HEK293T (cell line): ENCODE data around the gene GRB7.

Source experiments
- CTCF ChIA-PET: fragments of 350-600 bp; formaldehyde crosslinking; extraction: SDS; loops from one replicate; lab custom pipeline; 2021; ENCODE audit warnings: antibody characterized with exemption, inconsistent platforms; lab: Yijun Ruan, JAX
- POLR2A ChIA-PET: fragments of 350-600 bp; formaldehyde crosslinking; extraction: SDS; loops from one replicate; lab custom pipeline; 2020; ENCODE audit warnings: antibody characterized with exemption, inconsistent platforms; lab: Yijun Ruan, JAX
- DNase-seq: peaks from one replicate; pipeline ENCODE4 v3.0.0; 2012; ENCODE audit warnings: mixed read lengths; ENCODE audit errors: extremely low spot score
- ARNT ChIP-seq: fragments of 450-650 bp; IDR thresholded peaks from 2 replicates; pipeline ENCODE4 v1.6.1; 2017; ENCODE audit warnings: mild to moderate bottlenecking
- BHLHE40 ChIP-seq: fragments of 450-650 bp; IDR thresholded peaks from 2 replicates; pipeline ENCODE4 v1.6.1; 2016; ENCODE audit warnings: mild to moderate bottlenecking, moderate library complexity, borderline replicate concordance
- CTBP1 ChIP-seq: fragments of 450-650 bp; IDR thresholded peaks from 2 replicates; pipeline ENCODE4 v1.6.1; 2016; ENCODE audit warnings: borderline replicate concordance
- ELF4 ChIP-seq: fragments of 450-650 bp; IDR thresholded peaks from 2 replicates; pipeline ENCODE4 v1.6.1; 2017; ENCODE audit warnings: antibody characterized with exemption
- FOXA1 ChIP-seq: fragments of 450-650 bp; IDR thresholded peaks from 2 replicates; pipeline ENCODE4 v1.6.1; 2016; ENCODE audit warnings: mild to moderate bottlenecking
- FOXK2 ChIP-seq: fragments of 450-650 bp; IDR thresholded peaks from 2 replicates; pipeline ENCODE4 v1.6.1; 2016; ENCODE audit warnings: mild to moderate bottlenecking
- FOXM1 ChIP-seq: fragments of 450-650 bp; IDR thresholded peaks from 2 replicates; pipeline ENCODE4 v1.6.1; 2017; ENCODE audit warnings: mild to moderate bottlenecking, borderline replicate concordance
- HDGF ChIP-seq: fragments of 450-650 bp; IDR thresholded peaks from 2 replicates; pipeline ENCODE4 v1.6.1; 2017; ENCODE audit warnings: antibody characterized with exemption, borderline replicate concordance
- L3MBTL2 ChIP-seq: fragments of 450-650 bp; conservative IDR thresholded peaks from 2 replicates; pipeline ENCODE4 v1.6.1; 2016; ENCODE audit warnings: mild to moderate bottlenecking
- LEF1 ChIP-seq: fragments of 450-650 bp; IDR thresholded peaks from 2 replicates; pipeline ENCODE4 v1.6.1; 2017; ENCODE audit warnings: mild to moderate bottlenecking, borderline replicate concordance
- NFRKB ChIP-seq: fragments of 450-650 bp; IDR thresholded peaks from 2 replicates; pipeline ENCODE4 v1.6.1; 2016; ENCODE audit warnings: mild to moderate bottlenecking, moderate library complexity
- PKNOX1 ChIP-seq: fragments of 450-650 bp; IDR thresholded peaks from 2 replicates; pipeline ENCODE4 v1.6.1; 2016
- SP1 ChIP-seq: fragments of 450-650 bp; IDR thresholded peaks from 2 replicates; pipeline ENCODE4 v1.6.1; 2017
- SUZ12 ChIP-seq: fragments of 450-650 bp; IDR thresholded peaks from 2 replicates; pipeline ENCODE4 v1.6.1; 2016; ENCODE audit warnings: mild to moderate bottlenecking
- TARDBP ChIP-seq: fragments of 450-650 bp; IDR thresholded peaks from 2 replicates; pipeline ENCODE4 v1.6.1; 2016
- ZNF384 ChIP-seq: fragments of 450-650 bp; IDR thresholded peaks from 2 replicates; pipeline ENCODE4 v1.6.1; 2016

GRB7 gene

DNA sequence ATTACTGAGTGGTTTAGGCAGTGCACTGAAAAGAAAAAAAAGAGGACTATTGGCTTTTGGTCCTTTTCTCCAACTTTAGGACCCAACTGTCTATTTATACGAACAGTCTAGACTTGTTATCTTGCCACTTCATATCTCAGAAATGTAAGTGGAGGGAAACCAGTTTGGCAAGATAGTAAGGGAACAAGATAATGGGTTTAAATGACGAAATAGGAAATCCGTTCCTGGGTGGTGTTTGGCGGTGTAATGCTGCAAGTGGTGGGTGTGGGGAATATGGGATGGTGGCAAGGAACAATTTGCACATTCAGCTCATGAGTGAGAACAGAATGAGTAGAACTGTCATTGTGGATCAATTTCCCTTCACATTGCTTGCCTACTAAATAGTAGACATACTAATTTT lies 44.7 kb downstream of the GRB7 start:
- DNase-seq: no peak
- no peak for TF ChIP-seq FOXA1
- no peak for TF ChIP-seq LEF1
- no peak for TF ChIP-seq HDGF
- TF ChIP-seq ELF4: no peak
- TF ChIP-seq TARDBP: no peak
- TF ChIP-seq SP1: no peak
- no peak for TF ChIP-seq FOXM1
- TF ChIP-seq BHLHE40: no peak
- no peak for TF ChIP-seq NFRKB
- TF ChIP-seq PKNOX1: no peak
- no peak for TF ChIP-seq FOXK2
- TF ChIP-seq CTBP1: no peak
- no peak for TF ChIP-seq SUZ12
- CTCF ChIA-PET: interaction anchor here (0.7 kb wide), 1 partner anchor 10 kb away, joined by 4 read pairs; no protein-coding TSS in a partner anchor
- POLR2A ChIA-PET: no interaction called here

- CTCF ChIA-PET: no interaction called here
- TF ChIP-seq HDGF: no peak
- DNase-seq: no peak
- POLR2A ChIA-PET: no interaction called here
These were observed 45.2 kb downstream of the GRB7 start for GRCh38 chr17:39782980-39783379.

DNA sequence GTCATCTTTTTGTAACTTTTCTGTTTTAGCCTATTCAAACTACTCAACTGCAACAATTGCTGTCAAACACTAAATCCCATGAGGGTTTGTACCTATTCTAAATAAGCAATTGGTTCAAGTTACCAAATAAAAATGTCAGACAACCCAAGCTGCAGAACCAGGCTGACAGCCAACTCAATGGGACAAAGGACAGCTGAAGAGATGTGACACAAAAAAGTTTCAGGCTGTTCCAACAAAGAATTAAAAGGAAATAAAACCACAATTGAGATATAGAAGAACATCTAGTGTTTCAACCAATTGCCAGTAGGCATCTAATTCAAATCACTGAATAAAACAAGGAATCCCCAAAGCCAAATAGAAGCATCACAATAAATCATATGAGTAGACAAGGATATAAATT lies 49.3 kb downstream of the GRB7 start:
- DNase-seq: no peak
- ChIA-PET POLR2A (no interaction called here), CTCF (no interaction called here)
- no peak for TF ChIP-seq HDGF
- peak; percentile 70 for TF ChIP-seq PKNOX1
- no peak for TF ChIP-seq L3MBTL2

DNA sequence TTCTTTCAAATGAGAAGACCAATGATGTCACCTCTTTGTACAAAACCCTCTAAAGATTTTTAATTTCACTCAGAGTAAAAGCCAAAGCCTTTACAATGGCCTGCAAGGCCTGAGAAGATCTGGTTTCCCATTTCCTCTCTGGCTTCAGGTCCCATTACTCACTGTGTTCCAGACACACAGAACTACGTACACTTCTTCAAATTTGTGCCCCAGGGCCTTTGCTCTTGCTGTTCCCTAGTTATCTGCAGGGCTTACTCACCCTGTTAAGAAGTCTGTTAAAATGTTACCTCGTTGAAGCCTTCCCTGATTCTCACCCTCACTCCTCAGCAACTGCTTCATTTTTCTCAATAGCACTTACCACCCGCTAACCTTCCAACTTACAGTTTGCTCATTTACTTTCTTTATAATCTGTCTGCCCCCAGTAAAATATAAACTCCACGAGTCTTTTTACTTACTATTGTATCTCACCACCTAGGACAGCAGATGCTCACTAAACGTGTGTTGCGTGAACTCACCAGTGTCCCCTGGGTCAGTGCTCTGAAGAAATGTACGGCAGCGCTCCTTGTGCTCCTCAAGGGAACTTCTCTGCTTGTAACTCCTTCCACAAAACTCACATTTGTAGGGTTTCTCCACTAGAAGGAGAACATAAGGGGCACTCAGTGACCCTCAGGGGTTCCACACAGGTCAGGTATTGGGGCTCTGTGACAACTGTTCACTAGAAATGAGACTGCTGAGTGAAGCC lies 50.2 kb downstream of the GRB7 start:
- DNase-seq: no peak
- ChIA-PET POLR2A (no interaction called here), CTCF (interaction anchor here (0.6 kb wide), 1 partner anchor 15 kb away, joined by 3 read pairs; no protein-coding TSS in a partner anchor)
- TF ChIP-seq FOXM1: no peak
- TF ChIP-seq L3MBTL2: no peak
- no peak for TF ChIP-seq CTBP1
- TF ChIP-seq ELF4: no peak
- no peak for TF ChIP-seq ARNT
- no peak for TF ChIP-seq FOXK2
- TF ChIP-seq SUZ12: no peak
- TF ChIP-seq FOXA1: no peak
- no peak for TF ChIP-seq ZNF384

DNA sequence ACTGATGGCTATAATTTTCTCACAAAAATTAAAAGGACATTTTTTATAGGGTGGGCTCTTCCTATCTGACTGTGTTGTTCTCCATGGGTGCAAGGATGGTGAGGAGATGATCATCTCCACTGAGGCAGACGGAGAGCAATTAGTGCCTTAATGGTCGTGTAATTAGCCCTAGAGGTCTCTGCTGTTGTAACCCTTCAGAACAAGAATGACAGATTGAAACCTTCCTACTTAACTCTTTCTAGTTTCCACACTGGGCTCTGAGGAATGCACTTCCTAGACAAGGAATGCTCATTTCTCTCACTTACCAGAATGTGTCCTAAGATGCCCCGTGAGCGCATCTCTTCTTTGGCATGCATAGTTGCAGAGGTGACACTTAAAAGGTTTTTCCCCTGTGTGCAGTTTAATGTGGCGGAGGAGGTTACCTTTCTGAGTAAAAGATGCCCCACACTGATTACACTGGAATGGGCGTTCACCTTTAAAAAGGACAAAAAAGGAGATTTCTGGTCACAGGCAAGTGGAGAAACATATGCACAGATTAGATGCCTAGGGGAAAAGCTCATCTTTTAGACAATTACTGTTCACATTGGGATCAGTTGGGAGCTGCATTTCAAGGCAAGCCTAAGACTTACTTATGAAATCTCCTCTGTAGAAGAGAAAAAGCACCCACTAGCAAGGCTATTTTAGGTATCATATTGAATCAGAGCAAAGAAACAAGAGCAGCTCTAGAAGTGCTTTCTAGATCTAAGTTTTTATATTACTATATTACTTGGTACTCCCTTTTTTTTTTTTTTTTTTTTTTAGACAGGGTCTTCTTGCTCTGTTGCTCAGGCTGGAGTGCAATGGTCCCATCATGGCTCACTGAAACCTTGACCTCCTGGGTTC lies 53.6 kb downstream of the GRB7 start:
- no peak for TF ChIP-seq ARNT
- TF ChIP-seq L3MBTL2: no peak
- TF ChIP-seq SUZ12: no peak
- TF ChIP-seq ELF4: no peak
- TF ChIP-seq PKNOX1: no peak
- TF ChIP-seq TARDBP: no peak
- no peak for TF ChIP-seq BHLHE40
- TF ChIP-seq FOXA1: no peak
- TF ChIP-seq LEF1: no peak
- no peak for TF ChIP-seq HDGF
- no peak for TF ChIP-seq FOXK2
- TF ChIP-seq SP1: no peak
- DNase-seq: no peak
- ChIA-PET CTCF (interaction anchor here (0.6 kb wide), 1 partner anchor 9 kb away, joined by 4 read pairs; no protein-coding TSS in a partner anchor), POLR2A (no interaction called here)

GRCh38 chr17:39792526-39793221 lies 54.9 kb downstream of the GRB7 start:
- no peak for TF ChIP-seq BHLHE40
- TF ChIP-seq HDGF: no peak
- TF ChIP-seq ELF4: no peak
- no peak for TF ChIP-seq ZNF384
- TF ChIP-seq L3MBTL2: no peak
- no peak for TF ChIP-seq NFRKB
- no peak for TF ChIP-seq ARNT
- TF ChIP-seq TARDBP: no peak
- TF ChIP-seq FOXA1: no peak
- TF ChIP-seq LEF1: no peak
- no peak for DNase-seq
- POLR2A ChIA-PET: no interaction called here
- CTCF ChIA-PET: no interaction called here
